Calu3 (cell line): ENCODE data around the gene DGAT2. TPM values are rescaled to one million over a fixed set of nuclear protein-coding genes. Genes with fewer than 3 reads are reported as not detected.

ENCODE experiments used
- BruUV-seq: library from RNA; stranded (reverse); fragments of 400-500 nt; replicated peaks from 2 replicates; lab custom pipeline; 2021; lab: Mats Ljungman, UMichigan
- CTCF ChIA-PET: fragments of 300-600 bp; sonication (Branson Sonifier 250); formaldehyde crosslinking; loops from one replicate; lab custom pipeline; 2022; ENCODE audit warnings: antibody characterized with exemption; lab: Charles Lee
- DNase-seq: peaks from one replicate; pipeline ENCODE4 v3.0.0; 2022
- H3K27ac Mint-ChIP-seq: one replicate; pipeline ENCODE4 v1.8.0; 2022; ENCODE audit warnings: mixed read lengths; ENCODE audit not compliant: unreplicated experiment
- H3K27me3 Mint-ChIP-seq: one replicate; pipeline ENCODE4 v1.8.0; 2022; ENCODE audit warnings: mixed read lengths; ENCODE audit not compliant: unreplicated experiment
- H3K36me3 Mint-ChIP-seq: one replicate; pipeline ENCODE4 v1.8.0; 2022; ENCODE audit warnings: mild to moderate bottlenecking, moderate library complexity, mixed read lengths; ENCODE audit not compliant: insufficient read depth, unreplicated experiment
- H3K4me1 Mint-ChIP-seq: one replicate; pipeline ENCODE4 v1.8.0; 2022; ENCODE audit warnings: mild to moderate bottlenecking, low read depth, mixed read lengths; ENCODE audit not compliant: unreplicated experiment
- H3K4me3 Mint-ChIP-seq: one replicate; pipeline ENCODE4 v1.8.0; 2022; ENCODE audit warnings: mild to moderate bottlenecking, low read depth, moderate library complexity, mixed read lengths; ENCODE audit not compliant: unreplicated experiment
- H3K9me3 Mint-ChIP-seq: one replicate; pipeline ENCODE4 v1.8.0; 2022; ENCODE audit warnings: low read depth, mixed read lengths; ENCODE audit not compliant: unreplicated experiment
- intact Hi-C: fragments of 100-400 bp; cut with micrococcal nuclease; formaldehyde crosslinking; loops from one replicate; pipeline ENCODE4 v1.10.0; 2022; ENCODE audit not compliant: unreplicated experiment
- total RNA-seq: library from RNA; stranded (reverse); gene quantifications from 2 replicates; pipeline ENCODE4 v1.2.3, GENCODE V29; 2022
- TF ChIP-seq, protein P1 (sequence below): fragments of 200-600 bp; IDR thresholded peaks from one replicate; pipeline ENCODE4 v1.8.0; 2022; ENCODE audit warnings: antibody characterized with exemption; ENCODE audit not compliant: unreplicated experiment

The DGAT2 gene
- total RNA-seq, 1 experiment from 2014 or later = 3.9 TPM

DNA sequence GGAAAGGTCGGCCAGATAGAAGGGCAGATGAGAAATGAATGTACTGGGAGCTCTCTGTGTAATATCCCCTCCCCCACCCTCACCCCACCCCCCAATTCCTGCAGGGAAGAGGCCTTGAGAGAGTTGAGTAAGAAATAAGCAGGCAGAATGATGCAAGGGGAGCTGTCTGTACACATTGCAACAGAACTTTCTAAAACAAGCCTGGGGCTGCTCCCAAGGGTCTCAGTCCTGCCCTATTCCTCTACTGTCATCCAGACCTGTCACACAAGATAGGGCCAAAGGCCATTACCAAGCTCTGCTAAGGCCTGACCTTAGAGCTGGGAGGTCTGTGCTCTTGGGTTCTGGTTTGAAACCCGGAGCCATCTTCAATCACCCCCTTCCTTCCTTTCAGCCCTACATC, 5.7 kb upstream of the DGAT2 start:
- no TSS peak for BruUV-seq
- Mint-ChIP-seq H3K4me1 (peaks cover 9% of the 10 kb centered on the region), H3K4me3 (no peak overlapping the region), H3K36me3 (no peaks in the 10 kb centered on the region), H3K27ac (no peak overlapping the region), H3K9me3 (no peaks in the 10 kb centered on the region), H3K27me3 (no peaks in the 10 kb centered on the region)
- DNase-seq = no peak
- TF ChIP-seq, protein P1, sequence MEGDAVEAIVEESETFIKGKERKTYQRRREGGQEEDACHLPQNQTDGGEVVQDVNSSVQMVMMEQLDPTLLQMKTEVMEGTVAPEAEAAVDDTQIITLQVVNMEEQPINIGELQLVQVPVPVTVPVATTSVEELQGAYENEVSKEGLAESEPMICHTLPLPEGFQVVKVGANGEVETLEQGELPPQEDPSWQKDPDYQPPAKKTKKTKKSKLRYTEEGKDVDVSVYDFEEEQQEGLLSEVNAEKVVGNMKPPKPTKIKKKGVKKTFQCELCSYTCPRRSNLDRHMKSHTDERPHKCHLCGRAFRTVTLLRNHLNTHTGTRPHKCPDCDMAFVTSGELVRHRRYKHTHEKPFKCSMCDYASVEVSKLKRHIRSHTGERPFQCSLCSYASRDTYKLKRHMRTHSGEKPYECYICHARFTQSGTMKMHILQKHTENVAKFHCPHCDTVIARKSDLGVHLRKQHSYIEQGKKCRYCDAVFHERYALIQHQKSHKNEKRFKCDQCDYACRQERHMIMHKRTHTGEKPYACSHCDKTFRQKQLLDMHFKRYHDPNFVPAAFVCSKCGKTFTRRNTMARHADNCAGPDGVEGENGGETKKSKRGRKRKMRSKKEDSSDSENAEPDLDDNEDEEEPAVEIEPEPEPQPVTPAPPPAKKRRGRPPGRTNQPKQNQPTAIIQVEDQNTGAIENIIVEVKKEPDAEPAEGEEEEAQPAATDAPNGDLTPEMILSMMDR = no peak
- CTCF ChIA-PET = interaction anchor here (0.5 to 1.2 kb wide), 3 partner anchors 23 to 645 kb away, joined by 4 to 7 read pairs (median 5); no protein-coding TSS in a partner anchor
- intact Hi-C loops = no loop called here

DNA sequence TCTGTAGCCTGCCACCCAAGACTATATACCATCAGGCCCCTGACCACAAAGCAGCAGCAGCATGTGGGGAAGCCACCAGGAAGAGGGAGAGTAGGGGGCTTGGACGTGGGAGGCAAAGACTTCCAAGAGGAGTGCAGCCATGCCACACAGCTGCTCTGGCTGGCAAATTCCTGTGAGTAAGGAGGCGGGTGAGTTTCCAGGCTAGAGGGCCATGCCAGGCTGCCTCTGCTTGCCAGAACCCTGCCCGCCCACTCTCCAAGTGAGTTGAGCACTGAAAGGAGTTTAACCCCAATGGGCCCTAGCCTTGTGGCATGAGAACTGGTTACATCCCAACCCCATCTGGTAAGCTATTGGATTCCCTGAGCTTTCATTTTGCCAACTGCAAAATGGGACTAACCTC, 4.7 kb upstream of the DGAT2 start:
- Mint-ChIP-seq H3K9me3 (no peaks in the 10 kb centered on the region), H3K4me3 (no peak overlapping the region), H3K4me1 (peaks cover 11% of the 10 kb centered on the region), H3K36me3 (peaks cover 7% of the 10 kb centered on the region), H3K27ac (no peak overlapping the region), H3K27me3 (no peaks in the 10 kb centered on the region)
- no peak for DNase-seq
- TF ChIP-seq, protein P1 = no peak
- CTCF ChIA-PET = no interaction called here
- no TSS peak for BruUV-seq
- intact Hi-C loops = no loop called here

DNA sequence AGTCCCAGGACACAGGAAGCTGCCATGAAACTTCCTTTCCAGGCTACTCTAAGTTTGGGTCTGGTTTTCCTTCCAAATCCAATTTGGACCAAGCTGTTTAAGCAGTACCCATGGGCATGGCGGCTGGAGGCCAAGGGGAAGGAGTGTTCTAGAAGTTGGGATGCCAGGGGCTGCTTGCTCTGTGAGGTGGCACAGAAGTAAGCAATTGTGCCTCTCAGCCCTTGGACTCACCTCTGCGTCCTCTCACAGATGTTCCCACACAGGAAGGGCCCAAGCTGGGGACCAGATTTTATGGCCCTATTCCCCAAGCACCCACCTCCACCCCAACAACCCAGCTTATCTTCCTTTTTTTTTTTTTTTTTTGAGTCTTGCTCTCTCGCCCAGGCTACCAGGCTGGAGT, 3.5 kb upstream of the DGAT2 start:
- no peak overlapping the region for H3K4me3 Mint-ChIP-seq
- no peak for DNase-seq
- no peaks in the 10 kb centered on the region for H3K9me3 Mint-ChIP-seq
- peaks cover 15% of the 10 kb centered on the region for H3K4me1 Mint-ChIP-seq
- intact Hi-C loops = no loop called here
- BruUV-seq = no TSS peak
- TF ChIP-seq, protein P1 = no peak
- H3K27me3 Mint-ChIP-seq = peaks cover 10% of the 10 kb centered on the region
- CTCF ChIA-PET = no interaction called here
- H3K36me3 Mint-ChIP-seq = peaks cover 7% of the 10 kb centered on the region
- no peak overlapping the region for H3K27ac Mint-ChIP-seq

DNA sequence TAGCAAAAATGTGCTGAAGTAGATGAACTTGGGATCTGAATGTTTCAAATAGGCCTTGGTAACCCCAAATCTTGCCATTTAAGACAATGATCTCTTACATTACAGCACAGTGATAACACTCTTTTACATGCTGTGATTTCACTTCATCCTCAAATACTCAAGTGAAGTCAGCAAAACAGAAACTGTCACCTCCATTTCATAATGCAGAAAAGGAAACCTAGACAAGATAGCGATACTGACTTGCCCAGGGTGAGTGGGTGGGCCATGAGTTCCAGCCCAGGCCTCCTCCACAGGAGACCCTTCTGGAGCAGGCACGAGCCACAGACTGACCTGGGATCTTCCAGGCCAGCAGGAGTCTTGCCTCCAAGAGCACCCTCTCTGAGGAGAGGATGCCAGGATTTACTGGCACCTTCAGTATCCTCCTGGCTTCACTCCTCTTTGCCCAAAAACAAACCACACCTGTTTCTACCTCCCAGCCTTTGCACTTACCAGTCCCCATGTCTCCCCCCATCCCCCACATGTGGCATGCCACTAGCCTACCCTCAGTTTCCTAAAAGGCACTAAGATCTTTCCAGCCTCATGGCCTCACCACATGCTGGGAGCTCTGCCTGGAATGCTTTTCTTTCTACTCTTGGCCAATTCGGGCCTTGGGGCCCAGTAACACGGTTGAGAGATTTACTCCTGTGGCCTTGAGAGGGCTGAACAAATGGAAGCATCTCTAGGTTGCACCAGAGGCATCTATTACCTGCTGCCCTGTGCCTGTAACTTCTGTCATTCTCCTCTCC, 1.9 kb upstream of the DGAT2 start:
- Mint-ChIP-seq H3K9me3 (no peaks in the 10 kb centered on the region), H3K4me1 (peaks cover 20% of the 10 kb centered on the region), H3K27me3 (peaks cover 19% of the 10 kb centered on the region), H3K4me3 (no peak overlapping the region), H3K27ac (no peak overlapping the region), H3K36me3 (peaks cover 7% of the 10 kb centered on the region)
- no TSS peak for BruUV-seq
- CTCF ChIA-PET = no interaction called here
- TF ChIP-seq, protein P1 = no peak
- no peak for DNase-seq
- intact Hi-C loops = no loop called here
